NT2/D1 (cell line): ENCODE results near the gene CHEK1.

Experiments used
- SUZ12 ChIP-seq: IDR thresholded peaks from 2 replicates; pipeline ENCODE4 v1.6.1; 2011; ENCODE audit not compliant: insufficient read length, insufficient read depth; ENCODE audit errors: extremely low read depth
- YY1 ChIP-seq: IDR thresholded peaks from 2 replicates; pipeline ENCODE4 v1.6.1; 2011; ENCODE audit not compliant: insufficient read length, insufficient read depth
- ZNF274 ChIP-seq: IDR thresholded peaks from 2 replicates; pipeline ENCODE4 v1.6.1; 2011; ENCODE audit warnings: mild to moderate bottlenecking, low read depth, low read length

DNA sequence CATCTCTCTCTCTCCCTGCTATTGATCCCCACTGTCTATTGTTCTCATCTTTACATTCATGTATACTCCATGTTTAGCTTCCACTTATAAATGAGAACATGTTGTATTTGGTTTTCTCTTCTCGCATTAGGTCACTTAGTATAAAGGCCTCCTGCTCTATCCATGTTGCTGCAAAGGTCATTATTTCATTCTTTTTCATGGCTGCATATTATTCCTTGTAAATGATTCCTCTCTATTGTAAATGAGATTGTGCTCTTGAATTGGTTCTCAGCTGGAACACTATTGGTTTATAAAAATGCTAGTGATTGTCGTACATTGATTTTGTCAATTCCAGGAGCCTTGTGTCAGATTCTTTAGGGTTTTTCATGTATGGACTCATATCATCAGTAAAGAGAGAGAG is 42.2 kb downstream of the CHEK1 start:
- TF ChIP-seq ZNF274 (no peak), YY1 (no peak), SUZ12 (no peak)
